PFSK-1 (cell line): ENCODE data around the gene UBA52.

Experiments
- FOXP2 ChIP-seq: optimal IDR thresholded peaks from 2 replicates; pipeline ENCODE3; 2011; ENCODE audit warnings: borderline replicate concordance, control low read depth, inconsistent platforms; ENCODE audit not compliant: insufficient read depth; ENCODE audit errors: extremely low read length, extremely low read depth
- POLR2AphosphoS5 ChIP-seq: IDR thresholded peaks from 2 replicates; pipeline ENCODE4 v1.6.1; 2012; ENCODE audit warnings: low read depth, mild to moderate bottlenecking, control low read depth, low read length, moderate library complexity
- SIN3A ChIP-seq: IDR thresholded peaks from 2 replicates; pipeline ENCODE4 v1.6.1; 2012; ENCODE audit warnings: mild to moderate bottlenecking, low read length, moderate library complexity, borderline replicate concordance; ENCODE audit not compliant: insufficient read depth
- TAF1 ChIP-seq: IDR thresholded peaks from 2 replicates; pipeline ENCODE4 v1.6.1; 2012; ENCODE audit warnings: low read length, control low read depth, borderline replicate concordance; ENCODE audit not compliant: insufficient read depth
- TF ChIP-seq, protein P1 (sequence below), 2 experiments: IDR thresholded peaks; 2 replicates each; pipeline versions ENCODE4 v1.6.1 to v1.8.0; 2011 to 2012; ENCODE audit warnings: low read depth in 2 of 2, low read length in 2 of 2, control low read depth in 1 of 2, inconsistent platforms in 1 of 2, mild to moderate bottlenecking in 1 of 2, moderate library complexity in 1 of 2; ENCODE audit not compliant: insufficient read depth in 1 of 2

Gene UBA52

DNA sequence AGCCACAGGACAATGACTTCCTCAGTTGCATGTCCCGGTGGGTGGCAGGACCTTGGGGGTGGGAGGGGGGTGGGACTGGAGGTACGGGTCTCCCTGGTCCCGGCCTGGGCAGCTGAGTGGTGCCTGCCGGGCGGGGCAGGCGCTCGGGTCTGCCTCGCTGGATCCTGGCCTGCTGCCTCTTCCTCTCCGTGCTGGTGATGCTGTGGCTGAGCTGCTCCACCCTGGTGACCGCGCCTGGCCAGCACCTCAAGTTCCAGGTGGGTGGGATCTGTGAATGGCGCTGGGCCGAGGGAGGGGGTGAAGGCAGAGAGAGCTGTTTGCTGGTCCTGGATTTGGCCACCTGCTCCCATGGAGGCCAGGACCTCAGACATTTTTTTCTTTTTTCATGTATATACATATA, 46.6 kb downstream of the UBA52 start:
- TF ChIP-seq TAF1 = no peak
- TF ChIP-seq, protein P1, sequence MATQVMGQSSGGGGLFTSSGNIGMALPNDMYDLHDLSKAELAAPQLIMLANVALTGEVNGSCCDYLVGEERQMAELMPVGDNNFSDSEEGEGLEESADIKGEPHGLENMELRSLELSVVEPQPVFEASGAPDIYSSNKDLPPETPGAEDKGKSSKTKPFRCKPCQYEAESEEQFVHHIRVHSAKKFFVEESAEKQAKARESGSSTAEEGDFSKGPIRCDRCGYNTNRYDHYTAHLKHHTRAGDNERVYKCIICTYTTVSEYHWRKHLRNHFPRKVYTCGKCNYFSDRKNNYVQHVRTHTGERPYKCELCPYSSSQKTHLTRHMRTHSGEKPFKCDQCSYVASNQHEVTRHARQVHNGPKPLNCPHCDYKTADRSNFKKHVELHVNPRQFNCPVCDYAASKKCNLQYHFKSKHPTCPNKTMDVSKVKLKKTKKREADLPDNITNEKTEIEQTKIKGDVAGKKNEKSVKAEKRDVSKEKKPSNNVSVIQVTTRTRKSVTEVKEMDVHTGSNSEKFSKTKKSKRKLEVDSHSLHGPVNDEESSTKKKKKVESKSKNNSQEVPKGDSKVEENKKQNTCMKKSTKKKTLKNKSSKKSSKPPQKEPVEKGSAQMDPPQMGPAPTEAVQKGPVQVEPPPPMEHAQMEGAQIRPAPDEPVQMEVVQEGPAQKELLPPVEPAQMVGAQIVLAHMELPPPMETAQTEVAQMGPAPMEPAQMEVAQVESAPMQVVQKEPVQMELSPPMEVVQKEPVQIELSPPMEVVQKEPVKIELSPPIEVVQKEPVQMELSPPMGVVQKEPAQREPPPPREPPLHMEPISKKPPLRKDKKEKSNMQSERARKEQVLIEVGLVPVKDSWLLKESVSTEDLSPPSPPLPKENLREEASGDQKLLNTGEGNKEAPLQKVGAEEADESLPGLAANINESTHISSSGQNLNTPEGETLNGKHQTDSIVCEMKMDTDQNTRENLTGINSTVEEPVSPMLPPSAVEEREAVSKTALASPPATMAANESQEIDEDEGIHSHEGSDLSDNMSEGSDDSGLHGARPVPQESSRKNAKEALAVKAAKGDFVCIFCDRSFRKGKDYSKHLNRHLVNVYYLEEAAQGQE (IDR thresholded peaks at IDR 0.05; ENCODE audit: insufficient read depth in 1 of 2, low read depth in 2 of 2, low read length in 2 of 2) = no peak

DNA sequence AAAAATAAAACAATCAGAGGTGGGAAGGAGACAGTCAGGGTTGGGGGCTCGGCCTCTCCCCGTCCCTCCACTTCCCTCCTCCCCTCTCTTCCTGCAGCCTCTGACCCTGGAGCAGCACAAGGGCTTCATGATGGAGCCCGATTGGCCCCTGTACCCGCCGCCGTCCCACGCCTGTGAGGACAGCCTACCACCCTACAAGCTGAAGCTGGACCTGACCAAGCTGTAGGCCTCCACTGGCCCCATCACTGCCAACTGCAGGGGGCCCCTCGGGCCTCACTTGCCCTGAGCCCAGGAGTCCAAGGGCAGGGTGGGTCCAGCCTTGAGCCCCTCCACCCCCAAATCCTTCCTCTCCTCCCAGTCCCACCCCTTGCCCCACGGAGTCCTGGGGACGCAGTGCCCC, 48.7 kb downstream of the UBA52 start:
- no peak for TF ChIP-seq FOXP2
- no peak for TF ChIP-seq SIN3A
- TF ChIP-seq, protein P1 (IDR thresholded peaks at IDR 0.05; ENCODE audit: insufficient read depth in 1 of 2, low read depth in 2 of 2, low read length in 2 of 2) = no peak
- TF ChIP-seq POLR2AphosphoS5 = no peak
- no peak for TF ChIP-seq TAF1

DNA sequence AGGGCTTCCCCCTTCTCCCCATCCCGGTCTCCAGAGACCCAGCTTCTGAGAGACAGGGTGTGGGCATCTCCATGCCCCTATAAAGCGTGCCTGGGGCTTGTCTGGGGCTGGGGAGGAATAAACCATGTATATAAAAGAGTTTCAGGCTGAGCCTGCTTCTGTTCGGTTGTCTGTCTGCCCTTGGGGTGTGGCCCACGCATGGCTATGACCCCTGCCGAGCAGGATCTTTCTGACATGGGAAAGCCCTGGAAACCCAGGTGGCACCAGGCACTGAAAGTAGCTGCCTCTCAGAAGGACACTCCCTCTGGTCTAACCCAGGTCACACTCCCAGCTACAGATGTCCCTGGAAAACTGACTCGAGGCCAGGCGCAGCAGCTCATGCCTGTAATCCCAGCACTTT, 49.2 kb downstream of the UBA52 start:
- TF ChIP-seq POLR2AphosphoS5 = no peak
- TF ChIP-seq, protein P1 (IDR thresholded peaks at IDR 0.05; ENCODE audit: insufficient read depth in 1 of 2, low read depth in 2 of 2, low read length in 2 of 2) = no peak

DNA sequence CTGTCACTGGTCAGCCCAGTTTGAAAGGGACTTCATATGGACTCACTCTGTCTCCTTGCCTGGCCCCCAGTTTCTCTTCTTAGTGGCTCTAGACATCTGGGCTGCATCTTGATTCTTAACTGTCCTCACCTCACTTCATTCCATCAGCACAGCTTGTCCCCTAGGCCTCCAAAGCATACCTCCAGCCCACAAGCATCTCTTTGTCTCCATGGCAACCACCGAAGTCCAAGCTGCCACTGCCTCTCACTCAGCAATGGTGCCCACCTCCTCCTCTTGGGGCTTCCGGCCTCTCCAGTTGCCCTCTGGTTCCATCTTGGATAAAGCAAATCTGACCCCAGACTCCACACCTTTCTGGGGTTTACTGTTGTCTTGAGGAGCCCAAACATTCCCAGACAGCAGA, 55.2 kb downstream of the UBA52 start:
- TF ChIP-seq SIN3A (no peak), FOXP2 (no peak), POLR2AphosphoS5 (no peak), TAF1 (no peak)
- TF ChIP-seq, protein P1 (IDR thresholded peaks at IDR 0.05; ENCODE audit: insufficient read depth in 1 of 2, low read depth in 2 of 2, low read length in 2 of 2) = no peak
